RWPE1 (cell line): ENCODE results near the gene MYZAP.

Experiments
- CTCF ChIA-PET: fragments of 350-600 bp; sonication (Branson Sonifier 250); formaldehyde crosslinking; extraction: SDS; loops from one replicate; lab custom pipeline; 2021; lab: Yijun Ruan, JAX
- POLR2A ChIA-PET: fragments of 400-600 bp; formaldehyde crosslinking; extraction: SDS; loops from one replicate; lab custom pipeline; 2020; ENCODE audit warnings: antibody characterized with exemption; ENCODE audit not compliant: low non-redundant PET; lab: Yijun Ruan, JAX
- DNase-seq: peaks from one replicate; pipeline ENCODE4 v3.0.0; 2012; ENCODE audit warnings: low spot score
- H3K27ac ChIP-seq: fragments of 450-650 bp; 2 replicates; pipeline ENCODE4 v1.5.1; 2017
- TF ChIP-seq, protein P1 (sequence below): fragments of 450-650 bp; conservative IDR thresholded peaks from 2 replicates; pipeline ENCODE4 v1.5.1; 2017; ENCODE audit warnings: low read depth, mild to moderate bottlenecking

The MYZAP gene

DNA sequence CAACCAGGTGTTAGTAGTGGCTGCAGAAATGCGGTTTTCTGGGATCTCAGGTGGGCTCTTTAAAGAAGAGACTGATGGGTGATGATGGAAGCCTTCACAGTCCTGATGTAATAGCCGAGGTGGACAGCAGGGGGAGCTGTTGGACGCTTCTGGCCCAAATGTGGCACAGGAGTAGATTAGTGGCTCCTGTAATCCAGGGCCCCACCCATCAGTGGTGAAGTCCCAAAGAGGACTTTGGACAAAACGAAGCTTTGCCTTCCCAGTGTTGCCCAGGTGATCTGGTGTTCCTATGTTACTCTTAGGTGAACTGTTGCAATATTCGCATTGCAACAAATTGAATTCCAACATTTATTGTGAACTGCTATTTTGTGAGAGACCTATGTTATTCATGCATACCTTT, 31.8 kb upstream of the MYZAP start:
- peak; percentile 74 for DNase-seq
- ChIA-PET CTCF (interaction anchor here (0.6 to 2.9 kb wide), 12 partner anchors 8 to 314 kb away, joined by 3 to 61 read pairs (median 4); no protein-coding TSS in a partner anchor), POLR2A (no interaction called here)
- no peak overlapping the region for H3K27ac ChIP-seq
- TF ChIP-seq, protein P1, sequence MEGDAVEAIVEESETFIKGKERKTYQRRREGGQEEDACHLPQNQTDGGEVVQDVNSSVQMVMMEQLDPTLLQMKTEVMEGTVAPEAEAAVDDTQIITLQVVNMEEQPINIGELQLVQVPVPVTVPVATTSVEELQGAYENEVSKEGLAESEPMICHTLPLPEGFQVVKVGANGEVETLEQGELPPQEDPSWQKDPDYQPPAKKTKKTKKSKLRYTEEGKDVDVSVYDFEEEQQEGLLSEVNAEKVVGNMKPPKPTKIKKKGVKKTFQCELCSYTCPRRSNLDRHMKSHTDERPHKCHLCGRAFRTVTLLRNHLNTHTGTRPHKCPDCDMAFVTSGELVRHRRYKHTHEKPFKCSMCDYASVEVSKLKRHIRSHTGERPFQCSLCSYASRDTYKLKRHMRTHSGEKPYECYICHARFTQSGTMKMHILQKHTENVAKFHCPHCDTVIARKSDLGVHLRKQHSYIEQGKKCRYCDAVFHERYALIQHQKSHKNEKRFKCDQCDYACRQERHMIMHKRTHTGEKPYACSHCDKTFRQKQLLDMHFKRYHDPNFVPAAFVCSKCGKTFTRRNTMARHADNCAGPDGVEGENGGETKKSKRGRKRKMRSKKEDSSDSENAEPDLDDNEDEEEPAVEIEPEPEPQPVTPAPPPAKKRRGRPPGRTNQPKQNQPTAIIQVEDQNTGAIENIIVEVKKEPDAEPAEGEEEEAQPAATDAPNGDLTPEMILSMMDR = peak; percentile 94

DNA sequence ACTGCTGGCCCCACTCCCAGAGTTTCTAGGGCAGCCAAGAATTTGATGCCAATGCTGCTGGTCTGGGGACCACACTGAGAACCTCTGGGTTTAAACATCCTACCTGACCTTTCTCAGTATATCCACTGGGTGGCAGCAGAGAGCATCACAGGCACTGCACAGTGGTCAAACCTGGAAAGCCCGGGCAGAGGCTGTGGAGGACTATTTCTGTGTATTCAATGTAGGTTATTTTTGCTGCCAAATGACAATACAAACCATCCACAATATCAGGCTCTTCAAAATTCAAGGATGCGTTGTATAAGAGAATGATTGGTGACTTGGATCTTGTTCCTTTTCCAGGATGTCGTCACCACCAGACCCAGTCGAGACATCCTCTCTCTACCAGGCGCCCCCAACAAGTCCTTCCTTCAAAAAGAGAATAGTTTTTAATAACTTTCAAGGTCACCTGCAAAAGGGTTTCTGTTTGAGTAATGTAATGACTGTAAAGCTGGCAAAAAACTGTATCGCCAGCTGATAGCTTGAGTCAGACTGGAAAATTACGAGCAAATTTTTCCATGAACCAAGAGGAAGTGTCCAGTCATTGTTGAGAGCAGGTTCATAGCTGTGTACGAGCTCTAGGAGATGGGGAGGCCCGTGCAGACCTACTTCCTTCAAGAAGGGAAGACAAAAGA, 30.5 kb upstream of the MYZAP start:
- DNase-seq = peak; percentile 80
- TF ChIP-seq, protein P1 = peak; percentile 97
- ChIA-PET POLR2A (no interaction called here), CTCF (interaction anchor here (0.6 to 2.9 kb wide), 10 partner anchors 9 to 146 kb away, joined by 3 to 61 read pairs (median 4); no protein-coding TSS in a partner anchor)
- peak overlapping the region; percentile 35; the same call in 1 of the 2 replicates for H3K27ac ChIP-seq

DNA sequence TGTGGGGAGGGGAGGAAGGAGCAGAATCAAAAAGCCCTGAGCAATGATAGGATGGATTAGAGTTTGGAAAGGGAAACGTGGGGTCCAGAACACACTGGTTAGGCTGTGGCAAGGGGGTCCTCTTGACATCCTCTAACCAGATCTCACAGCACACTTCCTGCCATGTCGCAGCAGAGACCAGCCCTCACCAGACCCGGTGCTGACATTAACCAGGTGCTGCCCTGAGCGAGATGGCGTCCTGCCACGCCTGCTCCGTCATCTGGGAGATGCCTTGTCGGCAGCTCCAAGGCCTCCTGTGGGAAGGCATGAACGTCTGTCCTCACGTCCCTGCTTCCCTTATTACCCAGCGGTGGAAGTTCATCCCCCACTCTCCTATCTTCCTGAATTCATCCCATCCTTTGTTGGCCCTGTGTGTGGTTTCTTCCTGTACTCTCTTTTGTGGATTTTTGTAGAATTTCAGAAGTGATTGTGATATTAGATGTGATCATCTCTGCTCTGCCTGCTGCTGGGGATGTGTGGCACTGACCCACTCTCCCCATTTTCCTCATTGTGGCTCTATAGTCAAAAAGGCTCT, 29.4 kb upstream of the MYZAP start:
- POLR2A ChIA-PET = no interaction called here

DNA sequence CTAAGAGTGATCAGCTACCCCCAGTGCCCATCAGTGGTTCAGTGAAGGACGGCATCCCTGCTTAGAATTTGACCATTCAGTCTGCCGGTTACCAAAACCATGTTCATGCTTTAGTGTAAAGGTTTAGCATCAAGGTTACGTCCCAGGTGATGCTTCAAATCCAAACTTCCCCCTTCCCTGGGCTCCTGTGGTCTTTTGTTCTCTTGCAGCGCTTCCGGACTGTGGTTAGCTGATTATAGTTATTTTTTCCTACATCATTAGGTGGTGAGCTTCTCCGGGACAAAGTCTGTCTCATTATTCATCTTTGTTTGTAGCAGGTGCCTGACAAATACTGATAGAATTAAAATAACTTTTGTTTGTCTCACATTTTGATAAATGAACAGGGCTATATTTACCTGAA, 28.3 kb upstream of the MYZAP start:
- DNase-seq = no peak
- POLR2A ChIA-PET = no interaction called here
- H3K27ac ChIP-seq = no peak overlapping the region
- CTCF ChIA-PET = interaction anchor here (0.8 kb wide), 1 partner anchor 178 kb away, joined by 3 read pairs; no protein-coding TSS in a partner anchor
- TF ChIP-seq, protein P1 = no peak

More for the DNA sequence above, 29.4 kb upstream of the MYZAP start:
- no peak for DNase-seq
- CTCF ChIA-PET = interaction anchor here (2.9 kb wide), 1 partner anchor 49 kb away, joined by 61 read pairs; no protein-coding TSS in a partner anchor
- H3K27ac ChIP-seq = peak overlapping the region; percentile 46
- TF ChIP-seq, protein P1 = no peak

DNA sequence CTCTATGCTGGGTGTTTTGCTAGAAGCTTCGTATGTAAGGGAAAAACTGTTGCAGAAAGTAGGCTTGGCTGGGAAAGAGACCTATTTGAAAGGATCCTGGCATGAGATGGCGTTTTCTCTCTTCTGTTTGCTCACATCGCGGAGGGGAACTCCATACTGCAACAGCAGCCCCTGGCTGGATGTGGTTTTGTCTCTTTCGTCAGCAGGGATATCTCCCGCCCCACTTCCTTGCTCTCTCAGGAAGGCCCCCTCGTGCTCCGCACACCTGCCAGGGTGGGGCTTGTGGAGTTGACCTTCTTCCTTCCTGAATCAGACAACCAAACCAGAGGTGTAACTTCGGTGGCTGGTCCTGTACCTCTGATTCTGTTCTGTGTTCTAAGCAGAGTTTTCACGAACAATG, 26.4 kb upstream of the MYZAP start:
- ChIA-PET POLR2A (no interaction called here), CTCF (interaction anchor here (0.5 to 1.2 kb wide), 2 partner anchors 11 to 47 kb away, joined by 3 to 5 read pairs; no protein-coding TSS in a partner anchor)
- TF ChIP-seq, protein P1 = no peak
- DNase-seq = no peak
- no peak overlapping the region for H3K27ac ChIP-seq

DNA sequence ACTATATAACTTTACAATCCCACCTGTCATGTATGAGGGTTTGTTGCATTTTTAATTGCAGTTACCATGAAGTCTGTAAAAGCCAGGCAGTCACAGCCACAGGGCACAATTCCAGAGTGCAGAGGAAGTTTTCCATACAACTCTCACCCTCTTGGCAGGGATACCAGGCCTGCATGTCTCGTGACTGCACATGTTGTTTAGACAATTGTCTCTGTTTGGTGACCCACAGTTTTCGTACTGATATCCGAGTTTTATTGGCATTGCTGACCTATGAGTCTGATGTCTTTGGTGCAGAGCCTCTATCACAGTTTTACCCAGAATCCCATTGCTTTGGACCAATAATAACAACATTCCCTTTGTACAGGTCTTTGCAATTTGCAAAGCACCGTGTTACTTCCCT, 24.9 kb upstream of the MYZAP start:
- TF ChIP-seq, protein P1 = no peak
- CTCF ChIA-PET = interaction anchor here (0.6 kb wide), 1 partner anchor 8 kb away, joined by 3 read pairs; no protein-coding TSS in a partner anchor
- no peak for DNase-seq
- H3K27ac ChIP-seq = no peak overlapping the region
- POLR2A ChIA-PET = no interaction called here
